Measurements from ENCODE around the gene EGLN1. TPM values are rescaled to one million over a fixed set of nuclear protein-coding genes. Genes with fewer than 3 reads are reported as not detected.
A peak's percentile ranks its signal among the peaks of the same experiment; 100 is the strongest.

The EGLN1 gene
- total RNA-seq, 1 experiment from 2014 or later, result 11.6 TPM

- no peak for DNase-seq
- Histone ChIP-seq H3K36me3 (replicated peaks; ENCODE audit: control insufficient read depth, insufficient read depth, low read length) (no peaks in the 10 kb centered on the region; the same call in 1 of the 2 replicates), H3K4me3 (ENCODE audit: insufficient read depth, low read depth, low read length) (no peak overlapping the region), H3K27me3 (ENCODE audit: control insufficient read depth, insufficient read depth, low read length) (no peaks in the 10 kb centered on the region)
These were observed 73.6 kb downstream of the EGLN1 start for GRCh38 chr1:231348442-231348841.

GRCh38 chr1:231347961-231348360 lies 74.1 kb downstream of the EGLN1 start:
- no peak overlapping the region for H3K4me3 ChIP-seq (ENCODE audit: insufficient read depth, low read depth, low read length)
- no peaks in the 10 kb centered on the region for H3K27me3 ChIP-seq (ENCODE audit: control insufficient read depth, insufficient read depth, low read length)
- no peak for DNase-seq
- no peaks in the 10 kb centered on the region; the same call in 1 of the 2 replicates for H3K36me3 ChIP-seq (replicated peaks; ENCODE audit: control insufficient read depth, insufficient read depth, low read length)

GRCh38 chr1:231340328-231341013 lies 81.6 kb downstream of the EGLN1 start:
- Histone ChIP-seq H3K27me3 (ENCODE audit: control insufficient read depth, insufficient read depth, low read length) (no peaks in the 10 kb centered on the region), H3K36me3 (replicated peaks; ENCODE audit: control insufficient read depth, insufficient read depth, low read length) (peaks cover 1% of the 10 kb centered on the region), H3K4me3 (ENCODE audit: insufficient read depth, low read depth, low read length) (no peak overlapping the region)
- DNase-seq, result no peak

- Histone ChIP-seq H3K4me3 (ENCODE audit: insufficient read depth, low read depth, low read length) (peak within 1 kb of the TSS; percentile 98), H3K36me3 (replicated peaks; ENCODE audit: control insufficient read depth, insufficient read depth, low read length) (peaks cover 1% of the 10 kb centered on the region), H3K27me3 (ENCODE audit: control insufficient read depth, insufficient read depth, low read length) (no peaks in the 10 kb centered on the region)
- DNase-seq, result peak; percentile 93
These were observed 83.6 kb downstream of the EGLN1 start, which contains the start of gene SPRTN for GRCh38 chr1:231338270-231339128. TSS of gene SPRTN (plus strand) at chr1:231338293. CDS start at chr1:231338384, 91 bp downstream.

- DNase-seq, result peak; percentile 94
- H3K27me3 ChIP-seq (ENCODE audit: control insufficient read depth, insufficient read depth, low read length), result no peaks in the 10 kb centered on the region
- H3K4me3 ChIP-seq (ENCODE audit: insufficient read depth, low read depth, low read length), result peak within 1 kb of the TSS; percentile 98
- peaks cover 1% of the 10 kb centered on the region; the same call in 1 of the 2 replicates for H3K36me3 ChIP-seq (replicated peaks; ENCODE audit: control insufficient read depth, insufficient read depth, low read length)
These were observed 84.4 kb downstream of the EGLN1 start, which contains the start of gene EXOC8 for GRCh38 chr1:231337472-231338269. TSS of gene EXOC8 (minus strand) at chr1:231337852. CDS start at chr1:231337745, 107 bp downstream.

GRCh38 chr1:231337043-231337471 lies 85.0 kb downstream of the EGLN1 start:
- DNase-seq, result peak; percentile 74
- peak overlapping the region; percentile 98 for H3K4me3 ChIP-seq (ENCODE audit: insufficient read depth, low read depth, low read length)

GRCh38 chr1:231335663-231336602 lies 86.2 kb downstream of the EGLN1 start:
- Histone ChIP-seq H3K27me3 (ENCODE audit: control insufficient read depth, insufficient read depth, low read length) (no peaks in the 10 kb centered on the region), H3K4me3 (ENCODE audit: insufficient read depth, low read depth, low read length) (peak overlapping the region; percentile 98; the same call in 1 of the 2 replicates), H3K36me3 (replicated peaks; ENCODE audit: control insufficient read depth, insufficient read depth, low read length) (no peaks in the 10 kb centered on the region)
- no peak for DNase-seq

More at GRCh38 chr1:231337043-231337471, 85.0 kb downstream of the EGLN1 start:
- peaks cover 1% of the 10 kb centered on the region; the same call in 1 of the 2 replicates for H3K36me3 ChIP-seq (replicated peaks; ENCODE audit: control insufficient read depth, insufficient read depth, low read length)
- no peaks in the 10 kb centered on the region for H3K27me3 ChIP-seq (ENCODE audit: control insufficient read depth, insufficient read depth, low read length)

- H3K27me3 ChIP-seq (ENCODE audit: control insufficient read depth, insufficient read depth, low read length), result no peaks in the 10 kb centered on the region
- no peak overlapping the region for H3K4me3 ChIP-seq (ENCODE audit: insufficient read depth, low read depth, low read length)
- H3K36me3 ChIP-seq (replicated peaks; ENCODE audit: control insufficient read depth, insufficient read depth, low read length), result no peaks in the 10 kb centered on the region
- no peak for DNase-seq
These were observed 87.1 kb downstream of the EGLN1 start for GRCh38 chr1:231334952-231335351.

GRCh38 chr1:231334079-231334666 lies 87.9 kb downstream of the EGLN1 start:
- Histone ChIP-seq H3K27me3 (ENCODE audit: control insufficient read depth, insufficient read depth, low read length) (no peaks in the 10 kb centered on the region), H3K4me3 (ENCODE audit: insufficient read depth, low read depth, low read length) (peak overlapping the region; percentile 1; the same call in 1 of the 2 replicates), H3K36me3 (replicated peaks; ENCODE audit: control insufficient read depth, insufficient read depth, low read length) (no peaks in the 10 kb centered on the region)
- no peak for DNase-seq

GRCh38 chr1:231332761-231333160 lies 89.3 kb downstream of the EGLN1 start:
- Histone ChIP-seq H3K4me3 (ENCODE audit: insufficient read depth, low read depth, low read length) (no peak overlapping the region), H3K27me3 (ENCODE audit: control insufficient read depth, insufficient read depth, low read length) (no peaks in the 10 kb centered on the region), H3K36me3 (replicated peaks; ENCODE audit: control insufficient read depth, insufficient read depth, low read length) (no peaks in the 10 kb centered on the region)
- no peak for DNase-seq

GRCh38 chr1:231329483-231329882 lies 92.6 kb downstream of the EGLN1 start:
- Histone ChIP-seq H3K4me3 (ENCODE audit: insufficient read depth, low read depth, low read length) (no peak overlapping the region), H3K36me3 (replicated peaks; ENCODE audit: control insufficient read depth, insufficient read depth, low read length) (no peaks in the 10 kb centered on the region), H3K27me3 (ENCODE audit: control insufficient read depth, insufficient read depth, low read length) (no peaks in the 10 kb centered on the region)
- no peak for DNase-seq

GRCh38 chr1:231327617-231328016 lies 94.5 kb downstream of the EGLN1 start:
- Histone ChIP-seq H3K4me3 (ENCODE audit: insufficient read depth, low read depth, low read length) (no peak overlapping the region), H3K36me3 (replicated peaks; ENCODE audit: control insufficient read depth, insufficient read depth, low read length) (no peaks in the 10 kb centered on the region), H3K27me3 (ENCODE audit: control insufficient read depth, insufficient read depth, low read length) (no peaks in the 10 kb centered on the region)
- no peak for DNase-seq

GRCh38 chr1:231326248-231326647 lies 95.8 kb downstream of the EGLN1 start:
- DNase-seq, result no peak
- Histone ChIP-seq H3K36me3 (replicated peaks; ENCODE audit: control insufficient read depth, insufficient read depth, low read length) (no peaks in the 10 kb centered on the region), H3K27me3 (ENCODE audit: control insufficient read depth, insufficient read depth, low read length) (no peaks in the 10 kb centered on the region)

More at GRCh38 chr1:231326248-231326647, 95.8 kb downstream of the EGLN1 start:
- no peak overlapping the region for H3K4me3 ChIP-seq (ENCODE audit: insufficient read depth, low read depth, low read length)

Measured in H7 (cell line).